CD4-positive, alpha-beta T cell (primary cell): Measurements from ENCODE around the gene FMN1. TPM values are rescaled to one million over a fixed set of nuclear protein-coding genes. Genes with fewer than 3 reads are reported as not detected.

Experiments
- ATAC-seq: fragments of 200-7000 bp; cut with Tn5 transposase; one replicate; pipeline ENCODE4 v1.10.0; 2022; ENCODE audit warnings: mild to moderate bottlenecking; ENCODE audit not compliant: poor library complexity
- CTCF ChIA-PET: fragments of 350-600 bp; sonication (Branson Sonifier 250); formaldehyde crosslinking; loops from one replicate; lab custom pipeline; 2021; ENCODE audit warnings: antibody characterized with exemption, inconsistent platforms; lab: Charles Lee
- POLR2A ChIA-PET: fragments of 350-600 bp; sonication (Branson Sonifier 250); formaldehyde crosslinking; loops from one replicate; lab custom pipeline; 2021; ENCODE audit warnings: antibody characterized with exemption, inconsistent platforms; lab: Charles Lee
- DNase-seq, 14 experiments: peaks; one replicate each; pipeline ENCODE4 v3.0.0-alpha.2; 2013 to 2020; ENCODE audit warnings: mixed read lengths in 2 of 14
- H3K27ac ChIP-seq, 2 donors: one replicate each; pipeline versions ENCODE4 v1.5.1 to v1.7.0; 2013; ENCODE audit warnings: low read length in 2 of 2, low read depth in 1 of 2, mild to moderate bottlenecking in 1 of 2
- H3K27me3 ChIP-seq, 2 experiments: 1 replicate in 1 of 2; 2 replicates in 1 of 2; pipeline versions ENCODE4 v1.6.1 to v1.7.0; 2013; ENCODE audit warnings: low read length in 2 of 2, control low read depth in 1 of 2, mild to moderate bottlenecking in 1 of 2, moderate library complexity in 1 of 2; ENCODE audit not compliant: insufficient read depth in 2 of 2, control insufficient read depth in 1 of 2
- H3K36me3 ChIP-seq: one replicate; pipeline ENCODE4 v1.6.1; 2013; ENCODE audit warnings: low read length, control low read depth; ENCODE audit not compliant: insufficient read depth
- H3K4me1 ChIP-seq: one replicate; pipeline ENCODE4 v1.6.1; 2013; ENCODE audit warnings: low read length, control low read depth; ENCODE audit not compliant: insufficient read depth
- H3K4me3 ChIP-seq: one replicate; pipeline ENCODE4 v1.5.1; 2013; ENCODE audit warnings: mild to moderate bottlenecking, low read length, moderate library complexity
- H3K9me3 ChIP-seq, 2 experiments: 1 replicate in 1 of 2; 2 replicates in 1 of 2; pipeline versions ENCODE4 v1.6.1 to v1.7.0; 2013; ENCODE audit warnings: low read length in 2 of 2, mild to moderate bottlenecking in 2 of 2, control low read depth in 1 of 2, moderate library complexity in 1 of 2; ENCODE audit not compliant: control insufficient read depth in 1 of 2, insufficient read depth in 1 of 2
- H3K27ac Mint-ChIP-seq: one replicate; pipeline ENCODE4 v1.8.0; 2020; ENCODE audit warnings: mixed read lengths
- H3K27me3 Mint-ChIP-seq: one replicate; pipeline ENCODE4 v1.8.0; 2021; ENCODE audit warnings: mixed read lengths
- H3K36me3 Mint-ChIP-seq: one replicate; pipeline ENCODE4 v1.8.0; 2021; ENCODE audit warnings: low read depth, mixed read lengths
- H3K4me1 Mint-ChIP-seq: one replicate; pipeline ENCODE4 v1.8.0; 2021; ENCODE audit warnings: low read depth, mixed read lengths
- H3K4me3 Mint-ChIP-seq: one replicate; pipeline ENCODE4 v1.8.0; 2020; ENCODE audit warnings: mild to moderate bottlenecking, mixed read lengths
- H3K9me3 Mint-ChIP-seq: one replicate; pipeline ENCODE4 v1.8.0; 2020; ENCODE audit warnings: mixed read lengths
- intact Hi-C, 2 experiments: fragments of 100-400 bp; cut with DNase I in 1 of 2; cut with micrococcal nuclease in 1 of 2; formaldehyde crosslinking; loops; one replicate each; pipeline versions ENCODE4 v1.15.1 to v1.9.0; 2023 to 2025; cut with DNase I, micrococcal nuclease
- total RNA-seq, 174 experiments: library from RNA in 2 of 174; stranded (reverse) in 2 of 174; gene quantifications; one replicate each; pipeline ENCODE4 v1.2.3 and lab custom pipeline; 2021 to 2026
- TF ChIP-seq, protein P1 (sequence below): fragments of 200-600 bp; IDR thresholded peaks from one replicate; pipeline ENCODE4 v1.8.0; 2022; ENCODE audit warnings: antibody characterized with exemption, mild to moderate bottlenecking

Gene FMN1
- total RNA-seq, 2 experiments from 2014 or later: 0.39 to 0.55 TPM

DNA sequence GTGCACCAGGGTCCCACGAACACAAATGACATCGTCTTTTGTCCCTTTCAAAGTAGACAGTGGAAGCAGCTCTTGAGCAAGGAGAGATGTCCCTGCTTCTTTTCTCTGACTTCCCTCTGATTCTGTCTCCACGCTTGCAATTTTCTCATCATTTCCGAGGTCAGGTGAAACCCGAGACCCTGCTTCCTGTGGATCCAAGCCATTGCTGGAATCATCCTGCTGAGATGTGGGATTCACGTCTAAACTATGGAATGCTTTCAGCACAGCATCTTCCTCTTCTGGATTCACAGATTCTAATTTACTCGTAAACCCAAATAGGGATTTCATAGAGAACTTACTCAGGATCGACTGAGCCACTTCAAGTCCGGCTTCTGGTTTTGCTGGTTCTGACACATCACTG, 127.1 kb downstream of the FMN1 start:
- intact Hi-C loops: no loop called here
- H3K36me3 Mint-ChIP-seq: no peaks in the 10 kb centered on the region
- peaks cover 18% of the 10 kb centered on the region for H3K4me1 Mint-ChIP-seq
- no peaks in the 10 kb centered on the region for H3K27me3 ChIP-seq
- POLR2A ChIA-PET: no interaction called here
- no peaks in the 10 kb centered on the region for H3K9me3 ChIP-seq
- no peak overlapping the region for H3K27ac ChIP-seq
- no peak for ATAC-seq
- H3K4me3 Mint-ChIP-seq: no peak overlapping the region
- H3K36me3 ChIP-seq: no peaks in the 10 kb centered on the region
- DNase-seq: no peak
- H3K27ac Mint-ChIP-seq: no peak overlapping the region
- H3K4me1 ChIP-seq: peaks cover 13% of the 10 kb centered on the region
- peaks cover 4% of the 10 kb centered on the region for H3K27me3 Mint-ChIP-seq
- TF ChIP-seq, protein P1, sequence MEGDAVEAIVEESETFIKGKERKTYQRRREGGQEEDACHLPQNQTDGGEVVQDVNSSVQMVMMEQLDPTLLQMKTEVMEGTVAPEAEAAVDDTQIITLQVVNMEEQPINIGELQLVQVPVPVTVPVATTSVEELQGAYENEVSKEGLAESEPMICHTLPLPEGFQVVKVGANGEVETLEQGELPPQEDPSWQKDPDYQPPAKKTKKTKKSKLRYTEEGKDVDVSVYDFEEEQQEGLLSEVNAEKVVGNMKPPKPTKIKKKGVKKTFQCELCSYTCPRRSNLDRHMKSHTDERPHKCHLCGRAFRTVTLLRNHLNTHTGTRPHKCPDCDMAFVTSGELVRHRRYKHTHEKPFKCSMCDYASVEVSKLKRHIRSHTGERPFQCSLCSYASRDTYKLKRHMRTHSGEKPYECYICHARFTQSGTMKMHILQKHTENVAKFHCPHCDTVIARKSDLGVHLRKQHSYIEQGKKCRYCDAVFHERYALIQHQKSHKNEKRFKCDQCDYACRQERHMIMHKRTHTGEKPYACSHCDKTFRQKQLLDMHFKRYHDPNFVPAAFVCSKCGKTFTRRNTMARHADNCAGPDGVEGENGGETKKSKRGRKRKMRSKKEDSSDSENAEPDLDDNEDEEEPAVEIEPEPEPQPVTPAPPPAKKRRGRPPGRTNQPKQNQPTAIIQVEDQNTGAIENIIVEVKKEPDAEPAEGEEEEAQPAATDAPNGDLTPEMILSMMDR: no peak
- peak overlapping the region; percentile 26 for H3K4me3 ChIP-seq
- CTCF ChIA-PET: no interaction called here
- H3K9me3 Mint-ChIP-seq: no peaks in the 10 kb centered on the region

DNA sequence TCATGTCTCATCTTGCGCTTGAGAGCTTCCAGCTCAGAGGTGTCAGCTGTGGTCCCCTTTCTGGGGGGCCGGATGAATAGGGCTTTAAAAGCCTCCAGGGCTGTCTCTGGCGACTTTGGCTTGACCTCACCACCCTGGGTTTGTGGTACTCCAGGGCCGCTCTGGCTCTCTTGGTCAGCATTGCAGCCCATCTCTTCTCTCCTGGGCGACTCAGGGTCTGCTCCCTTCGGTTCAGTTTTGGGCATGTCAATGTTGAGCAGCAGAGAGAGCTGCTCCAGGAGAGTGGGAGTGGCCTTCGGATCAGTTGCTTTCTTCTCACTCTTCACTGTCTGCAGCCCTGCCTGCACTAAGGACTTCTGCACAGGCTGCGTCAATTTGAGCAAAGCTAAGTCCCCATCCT, 127.9 kb downstream of the FMN1 start:
- intact Hi-C loops: no loop called here

DNA sequence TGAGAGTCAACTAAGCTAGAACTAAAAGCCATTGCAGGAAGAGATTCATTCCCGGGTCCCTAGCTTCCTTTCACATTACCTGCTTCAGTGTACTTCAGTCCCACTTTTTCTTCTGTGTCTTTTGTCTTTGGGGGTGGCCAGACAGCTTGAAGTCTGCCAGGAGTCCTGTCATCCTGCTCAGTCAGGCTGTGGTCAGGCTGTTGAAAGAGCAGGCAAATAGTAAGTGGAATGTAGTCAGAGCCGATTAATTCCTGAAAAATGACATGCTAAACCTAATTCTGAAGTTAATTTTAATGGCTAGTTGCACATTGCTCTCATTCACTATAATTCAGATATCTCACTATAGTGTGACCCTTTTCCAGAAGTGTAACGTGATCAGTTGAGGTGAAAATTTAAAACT, 129.6 kb downstream of the FMN1 start:
- ATAC-seq (no peak), DNase-seq (no peak)
- TF ChIP-seq, protein P1: no peak
- H3K27ac Mint-ChIP-seq: no peak overlapping the region
- H3K36me3 Mint-ChIP-seq: no peaks in the 10 kb centered on the region
- no peak overlapping the region for H3K4me3 Mint-ChIP-seq
- Histone ChIP-seq H3K27me3 (no peaks in the 10 kb centered on the region), H3K4me1 (peaks cover 13% of the 10 kb centered on the region), H3K9me3 (no peaks in the 10 kb centered on the region), H3K4me3 (no peak overlapping the region), H3K27ac (no peak overlapping the region), H3K36me3 (no peaks in the 10 kb centered on the region)
- H3K27me3 Mint-ChIP-seq: peaks cover 4% of the 10 kb centered on the region
- H3K9me3 Mint-ChIP-seq: no peaks in the 10 kb centered on the region
- intact Hi-C loops: no loop called here
- ChIA-PET CTCF (no interaction called here), POLR2A (no interaction called here)
- H3K4me1 Mint-ChIP-seq: peaks cover 18% of the 10 kb centered on the region

More for the DNA sequence above, 127.9 kb downstream of the FMN1 start:
- ATAC-seq: no peak
- H3K4me3 ChIP-seq: no peak overlapping the region
- DNase-seq: no peak
- no peaks in the 10 kb centered on the region for H3K9me3 ChIP-seq
- CTCF ChIA-PET: no interaction called here
- Mint-ChIP-seq H3K9me3 (no peaks in the 10 kb centered on the region), H3K4me3 (no peak overlapping the region), H3K27ac (no peak overlapping the region), H3K4me1 (peaks cover 18% of the 10 kb centered on the region), H3K36me3 (no peaks in the 10 kb centered on the region), H3K27me3 (peaks cover 4% of the 10 kb centered on the region)
- peaks cover 13% of the 10 kb centered on the region for H3K4me1 ChIP-seq
- TF ChIP-seq, protein P1: no peak
- H3K27ac ChIP-seq: no peak overlapping the region
- H3K36me3 ChIP-seq: no peaks in the 10 kb centered on the region
- POLR2A ChIA-PET: no interaction called here
- H3K27me3 ChIP-seq: no peaks in the 10 kb centered on the region
